IPS-18a (cell line): ENCODE results near the gene SHLD1.
"Not testable (repeated sequence)": the region's sequence is repeated elsewhere in the genome, so short reads cannot be mapped to it uniquely, and the experiment has no call there.

Experiments used
- H3K27ac ChIP-seq: one replicate; pipeline ENCODE4 v1.5.1; 2013; ENCODE audit warnings: low read length
- H3K27me3 ChIP-seq: one replicate; pipeline ENCODE4 v1.6.1; 2013; ENCODE audit warnings: mild to moderate bottlenecking, low read length; ENCODE audit not compliant: control insufficient read depth, insufficient read depth
- H3K36me3 ChIP-seq: one replicate; pipeline ENCODE4 v1.6.1; 2013; ENCODE audit warnings: low read depth, low read length; ENCODE audit not compliant: control insufficient read depth
- H3K4me1 ChIP-seq: one replicate; pipeline ENCODE4 v1.6.1; 2013; ENCODE audit warnings: low read depth, low read length; ENCODE audit not compliant: control insufficient read depth
- H3K4me3 ChIP-seq: one replicate; pipeline ENCODE4 v1.5.1; 2013; ENCODE audit warnings: low read length
- H3K9ac ChIP-seq: one replicate; pipeline ENCODE4 v1.6.1; 2013; ENCODE audit warnings: mild to moderate bottlenecking, low read length, moderate library complexity
- H3K9me3 ChIP-seq: one replicate; pipeline ENCODE4 v1.6.1; 2013; ENCODE audit warnings: low read depth, low read length; ENCODE audit not compliant: control insufficient read depth

SHLD1 gene

GRCh38 chr20:5785146-5785545, 34.9 kb downstream of the SHLD1 start:
- H3K4me3 ChIP-seq = no peak overlapping the region
- H3K27me3 ChIP-seq = no peaks in the 10 kb centered on the region
- H3K36me3 ChIP-seq = peaks cover 3% of the 10 kb centered on the region
- no peaks in the 10 kb centered on the region for H3K9me3 ChIP-seq
- H3K4me1 ChIP-seq = peaks cover 12% of the 10 kb centered on the region
- no peak overlapping the region for H3K27ac ChIP-seq
- no peak overlapping the region for H3K9ac ChIP-seq

- no peak overlapping the region for H3K4me3 ChIP-seq
- H3K27me3 ChIP-seq = no peaks in the 10 kb centered on the region
- H3K27ac ChIP-seq = no peak overlapping the region
- H3K9ac ChIP-seq = no peak overlapping the region
- H3K4me1 ChIP-seq = peaks cover 12% of the 10 kb centered on the region
- H3K36me3 ChIP-seq = no peaks in the 10 kb centered on the region
- no peaks in the 10 kb centered on the region for H3K9me3 ChIP-seq
Measured at GRCh38 chr20:5786930-5787795, 37.0 kb downstream of the SHLD1 start.

GRCh38 chr20:5787796-5788165, 37.6 kb downstream of the SHLD1 start:
- H3K27me3 ChIP-seq = no peaks in the 10 kb centered on the region
- peaks cover 12% of the 10 kb centered on the region for H3K4me1 ChIP-seq
- H3K9ac ChIP-seq = no peak overlapping the region
- no peak overlapping the region for H3K27ac ChIP-seq
- H3K4me3 ChIP-seq = no peak overlapping the region
- H3K36me3 ChIP-seq = no peaks in the 10 kb centered on the region
- H3K9me3 ChIP-seq = no peaks in the 10 kb centered on the region

GRCh38 chr20:5788385-5788895, 38.2 kb downstream of the SHLD1 start:
- H3K9me3 ChIP-seq = no peaks in the 10 kb centered on the region
- H3K9ac ChIP-seq = no peak overlapping the region
- no peak overlapping the region for H3K4me3 ChIP-seq
- H3K4me1 ChIP-seq = peaks cover 12% of the 10 kb centered on the region
- no peaks in the 10 kb centered on the region for H3K27me3 ChIP-seq
- H3K27ac ChIP-seq = no peak overlapping the region
- H3K36me3 ChIP-seq = no peaks in the 10 kb centered on the region

GRCh38 chr20:5789827-5790226, 39.6 kb downstream of the SHLD1 start:
- no peaks in the 10 kb centered on the region for H3K27me3 ChIP-seq
- H3K4me3 ChIP-seq = no peak overlapping the region
- no peaks in the 10 kb centered on the region for H3K36me3 ChIP-seq
- H3K9ac ChIP-seq = no peak overlapping the region
- H3K27ac ChIP-seq = no peak overlapping the region
- no peaks in the 10 kb centered on the region for H3K9me3 ChIP-seq
- H3K4me1 ChIP-seq = peaks cover 16% of the 10 kb centered on the region

GRCh38 chr20:5793916-5794315, 43.7 kb downstream of the SHLD1 start:
- Histone ChIP-seq H3K36me3 (no peaks in the 10 kb centered on the region), H3K27me3 (no peaks in the 10 kb centered on the region), H3K4me3 (no peak overlapping the region), H3K27ac (no peak overlapping the region), H3K4me1 (peaks cover 16% of the 10 kb centered on the region), H3K9ac (no peak overlapping the region), H3K9me3 (no peaks in the 10 kb centered on the region)

GRCh38 chr20:5796331-5797040, 46.3 kb downstream of the SHLD1 start:
- H3K9ac ChIP-seq = no peak overlapping the region
- no peak overlapping the region for H3K27ac ChIP-seq
- H3K9me3 ChIP-seq = no peaks in the 10 kb centered on the region
- H3K4me1 ChIP-seq = peaks cover 12% of the 10 kb centered on the region
- no peaks in the 10 kb centered on the region for H3K36me3 ChIP-seq
- no peak overlapping the region for H3K4me3 ChIP-seq
- H3K27me3 ChIP-seq = no peaks in the 10 kb centered on the region

GRCh38 chr20:5797165-5797564, 47.0 kb downstream of the SHLD1 start:
- Histone ChIP-seq H3K4me3 (no peak overlapping the region), H3K36me3 (no peaks in the 10 kb centered on the region), H3K27me3 (no peaks in the 10 kb centered on the region), H3K4me1 (peaks cover 12% of the 10 kb centered on the region), H3K9ac (no peak overlapping the region), H3K9me3 (no peaks in the 10 kb centered on the region), H3K27ac (no peak overlapping the region)

- H3K36me3 ChIP-seq = no peaks in the 10 kb centered on the region
- no peaks in the 10 kb centered on the region for H3K27me3 ChIP-seq
- H3K9ac ChIP-seq = no peak overlapping the region
- no peak overlapping the region for H3K27ac ChIP-seq
- H3K9me3 ChIP-seq = no peaks in the 10 kb centered on the region
- H3K4me1 ChIP-seq = peaks cover 12% of the 10 kb centered on the region
- H3K4me3 ChIP-seq = no peak overlapping the region
Measured at GRCh38 chr20:5797843-5798462, 47.8 kb downstream of the SHLD1 start.

GRCh38 chr20:5803754-5804303, 53.6 kb downstream of the SHLD1 start:
- not testable (repeated sequence) for H3K9me3 ChIP-seq, H3K4me3 ChIP-seq, H3K9ac ChIP-seq, H3K27me3 ChIP-seq, H3K27ac ChIP-seq, H3K4me1 ChIP-seq, H3K36me3 ChIP-seq

- no peaks in the 10 kb centered on the region for H3K27me3 ChIP-seq
- no peak overlapping the region for H3K27ac ChIP-seq
- peaks cover 7% of the 10 kb centered on the region for H3K4me1 ChIP-seq
- no peaks in the 10 kb centered on the region for H3K9me3 ChIP-seq
- H3K36me3 ChIP-seq = no peaks in the 10 kb centered on the region
- H3K4me3 ChIP-seq = no peak overlapping the region
- no peak overlapping the region for H3K9ac ChIP-seq
Measured at GRCh38 chr20:5806457-5807263, 56.5 kb downstream of the SHLD1 start.
